K562 (cell line): ENCODE results near the gene RMND5A. TPM values are rescaled to one million over a fixed set of nuclear protein-coding genes. Genes with fewer than 3 reads are reported as not detected.

Experiments
- ATAC-seq: fragments of 200-7000 bp; cut with Tn5 transposase; 3 replicates; pipeline ENCODE4 v1.9.1; 2020; ENCODE audit warnings: moderate library complexity
- BruUV-seq: library from RNA; stranded (reverse); fragments of 400-500 nt; replicated peaks from 2 replicates; lab custom pipeline; 2021; lab: Mats Ljungman, UMichigan
- CTCF ChIA-PET: fragments of 300-600 bp; formaldehyde crosslinking; extraction: SDS; loops from one replicate; lab custom pipeline; 2021; ENCODE audit warnings: low intra/inter-chr PET ratio; lab: Yijun Ruan, JAX
- POLR2A ChIA-PET: fragments of 300-600, 350-650 bp; sonication (Branson Sonifier 250); formaldehyde crosslinking; extraction: SDS; loops from one replicate; lab custom pipeline; 2021; ENCODE audit warnings: antibody characterized with exemption, inconsistent platforms; lab: Yijun Ruan, JAX
- DNase-seq, 4 experiments: peaks; one replicate each; pipeline versions ENCODE4 v3.0.0 to v3.0.0-alpha.2; 2011 to 2018; ENCODE audit warnings: low spot score in 3 of 4, mixed read lengths in 3 of 4; ENCODE audit errors: extremely low read depth in 1 of 4
- FAIRE-seq: peaks from 2 replicates; lab custom pipeline; 2011; peaks lifted over from hg19 to GRCh38; lab: Jason Lieb, UNC
- H2AFZ ChIP-seq: 2 replicates; pipeline ENCODE4 v1.6.0; 2011; ENCODE audit warnings: low read depth, low read length, control low read depth, inconsistent platforms
- H3K27ac ChIP-seq: fragments of 200-600 bp; 3 replicates; pipeline ENCODE4 v1.8.0; 2011; ENCODE audit warnings: low read depth, mild to moderate bottlenecking, control low read depth, inconsistent platforms, low read length, moderate library complexity, mixed read lengths; ENCODE audit errors: extremely low read depth
- H3K27me3 ChIP-seq, 2 experiments: fragments of 300-600 bp in 1 of 2; 2 replicates in 1 of 2; 3 replicates in 1 of 2; pipeline versions ENCODE4 v1.6.0 to v1.8.0; 2011; ENCODE audit warnings: inconsistent platforms in 2 of 2, low read length in 2 of 2, mild to moderate bottlenecking in 1 of 2, mixed read lengths in 1 of 2, moderate library complexity in 1 of 2; ENCODE audit not compliant: control insufficient read depth in 2 of 2, insufficient read depth in 2 of 2
- H3K36me3 ChIP-seq: fragments of 300-600 bp; 3 replicates; pipeline ENCODE4 v1.8.0; 2011; ENCODE audit warnings: mild to moderate bottlenecking, low read length, inconsistent platforms; ENCODE audit not compliant: control insufficient read depth, insufficient read depth
- H3K4me1 ChIP-seq, 2 experiments: fragments of 200-600 bp in 1 of 2; replicated peaks in 1 of 2; 2 replicates in 1 of 2; 3 replicates in 1 of 2; pipeline versions ENCODE4 v1.5.1 to v1.8.0; 2011; ENCODE audit warnings: inconsistent platforms in 2 of 2, low read length in 2 of 2, mild to moderate bottlenecking in 1 of 2, mixed read lengths in 1 of 2, moderate library complexity in 1 of 2; ENCODE audit not compliant: control insufficient read depth in 2 of 2, insufficient read depth in 2 of 2
- H3K4me2 ChIP-seq: 2 replicates; pipeline ENCODE4 v1.6.1; 2011; ENCODE audit warnings: low read length, control low read depth, inconsistent platforms, mixed read lengths; ENCODE audit not compliant: insufficient read depth
- H3K4me3 ChIP-seq: fragments of 200-600 bp; sonication (generic), shearing (Covaris generic); 2 replicates; pipeline ENCODE4 v1.5.1; 2016; ENCODE audit warnings: control low read depth, inconsistent platforms
- H3K79me2 ChIP-seq: fragments of 200-600 bp; 3 replicates; pipeline ENCODE4 v1.8.0; 2011; ENCODE audit warnings: low read length, inconsistent platforms; ENCODE audit not compliant: control insufficient read depth, insufficient read depth
- H3K9ac ChIP-seq, 2 experiments: 2 replicates each; pipeline versions ENCODE4 v1.6.0 to v1.6.1; 2011; ENCODE audit warnings: low read depth in 2 of 2, low read length in 2 of 2, control low read depth in 1 of 2, inconsistent platforms in 1 of 2, mild to moderate bottlenecking in 1 of 2, mixed read lengths in 1 of 2; ENCODE audit not compliant: insufficient read depth in 1 of 2
- H3K9me1 ChIP-seq: one replicate; pipeline ENCODE4 v1.6.0; 2011; ENCODE audit warnings: inconsistent platforms, mild to moderate bottlenecking, low read length, moderate library complexity; ENCODE audit not compliant: control insufficient read depth, insufficient read depth
- H3K9me3 ChIP-seq: replicated peaks from 2 replicates; pipeline ENCODE4 v1.5.1; 2011; ENCODE audit warnings: low read depth, low read length, inconsistent platforms; ENCODE audit not compliant: control insufficient read depth, insufficient read depth
- H4K20me1 ChIP-seq: replicated peaks from 2 replicates; pipeline ENCODE4 v1.6.1; 2011; ENCODE audit warnings: low read length, inconsistent platforms, mixed read lengths; ENCODE audit not compliant: control insufficient read depth, insufficient read depth
- CHD2 ChIP-seq: IDR thresholded peaks from 2 replicates; pipeline ENCODE4 v1.6.1; 2011; ENCODE audit warnings: low read depth, low read length
- ETV6 ChIP-seq, 3 experiments: fragments of 150-350 bp in 1 of 3; sonication (generic) in 1 of 3; formaldehyde crosslinking in 1 of 3; IDR thresholded peaks; 2 replicates each; pipeline versions ENCODE4 v1.6.1 to v1.8.0; 2014 to 2022; ENCODE audit warnings: borderline replicate concordance in 2 of 3, low read depth in 2 of 3, antibody characterized with exemption in 1 of 3, low read length in 1 of 3, mild to moderate bottlenecking in 1 of 3, missing genetic modification reagents in 1 of 3
- HMGN3 ChIP-seq: IDR thresholded peaks from 2 replicates; pipeline ENCODE4 v1.6.1; 2011; ENCODE audit warnings: borderline replicate concordance, low read depth, mild to moderate bottlenecking, mixed read lengths, low read length; ENCODE audit not compliant: insufficient read length; ENCODE audit errors: extremely low read depth
- NONO ChIP-seq, 2 experiments: fragments of 200-400 bp in 1 of 2; fragments of 450-650 bp in 1 of 2; formaldehyde crosslinking in 1 of 2; IDR thresholded peaks; 2 replicates each; pipeline ENCODE4 v1.6.1; 2017; ENCODE audit warnings: low read depth in 2 of 2, mild to moderate bottlenecking in 2 of 2, moderate library complexity in 2 of 2, low read length in 1 of 2
- SIX5 ChIP-seq, 2 experiments: IDR thresholded peaks; 2 replicates each; pipeline ENCODE4 v1.6.1; 2011; ENCODE audit warnings: low read length in 2 of 2, borderline replicate concordance in 1 of 2, low read depth in 1 of 2, mild to moderate bottlenecking in 1 of 2, moderate library complexity in 1 of 2; ENCODE audit not compliant: insufficient read depth in 1 of 2
- SPI1 ChIP-seq: IDR thresholded peaks from 2 replicates; pipeline ENCODE4 v1.6.1; 2011; ENCODE audit warnings: low read depth, low read length, control low read depth, borderline replicate concordance
- ZNF224 ChIP-seq: sonication (generic); formaldehyde crosslinking; IDR thresholded peaks from 2 replicates; pipeline ENCODE4 v1.8.0; 2022; ENCODE audit warnings: mild to moderate bottlenecking, missing genetic modification reagents
- ZNF707 ChIP-seq: fragments of 250-450 bp; sonication (Bioruptor Pico); conservative IDR thresholded peaks from 2 replicates; pipeline ENCODE4 v1.8.0; 2022; ENCODE audit warnings: inconsistent platforms, mild to moderate bottlenecking, moderate library complexity
- WGBS: fragments of 100-300 bp; shearing (Covaris generic); methylation state at CpG from one replicate; pipeline ENCODE4 v1.1.6; 2016; ENCODE audit warnings: low coverage, mixed read lengths; ENCODE audit not compliant: insufficient coverage; ENCODE audit errors: missing lambda C conversion rate; 5-methylcytosine and 5-hydroxymethylcytosine counted together
- in situ Hi-C: fragments of 300-500 bp; cut with MboI; formaldehyde crosslinking; loops from 4 replicates; pipeline ENCODE4 v1.15.0; 2018; ENCODE audit warnings: inconsistent platforms, mixed read lengths
- intact Hi-C: fragments of 100-400 bp; cut with micrococcal nuclease; formaldehyde crosslinking; loops from 2 replicates; pipeline ENCODE4 v1.14.2; 2022
- polyA plus RNA-seq, 8 experiments: library from polyadenylated mRNA; depleted of rRNA in 4 of 8; stranded (reverse) in 5 of 8; unstranded in 3 of 8; fragments of >200 nt; fragmentation: Nextera tagmentation in 2 of 8; fragmentation: Illumina TruSeq in 1 of 8; extraction: Ambion mirVana in 2 of 8; extraction: Trizol in 1 of 8; gene quantifications; 2 replicates each; pipeline versions ENCODE4 v1.2.1 to v1.2.3, GENCODE V29; 2011 to 2014; ENCODE audit warnings: inconsistent platforms in 1 of 8, missing spikeins in 1 of 8
- total RNA-seq, 7 experiments: library from RNA; depleted of rRNA in 6 of 7; stranded (reverse); fragments of >200 nt in 6 of 7; fragmentation: Illumina TruSeq in 2 of 7; extraction: Trizol in 2 of 7; gene quantifications; 2 replicates each; pipeline versions ENCODE4 v1.2.1 to v1.2.3, GENCODE V29; 2011 to 2021; ENCODE audit warnings: low replicate concordance in 1 of 7
- TF ChIP-seq, protein P1 (sequence below), 2 experiments: fragments of 150-350 bp in 1 of 2; IDR thresholded peaks; 2 replicates each; pipeline ENCODE4 v1.6.1; 2012 to 2016; ENCODE audit warnings: low read depth in 2 of 2, low read length in 2 of 2, mild to moderate bottlenecking in 1 of 2, moderate library complexity in 1 of 2

The RMND5A gene
- total and polyA plus RNA-seq, 9 of the 15 experiments (the other 6 are each of a cell fraction or from before 2014, with no cell fraction given), result 13.2 to 43.5 (median 34.1) TPM

DNA sequence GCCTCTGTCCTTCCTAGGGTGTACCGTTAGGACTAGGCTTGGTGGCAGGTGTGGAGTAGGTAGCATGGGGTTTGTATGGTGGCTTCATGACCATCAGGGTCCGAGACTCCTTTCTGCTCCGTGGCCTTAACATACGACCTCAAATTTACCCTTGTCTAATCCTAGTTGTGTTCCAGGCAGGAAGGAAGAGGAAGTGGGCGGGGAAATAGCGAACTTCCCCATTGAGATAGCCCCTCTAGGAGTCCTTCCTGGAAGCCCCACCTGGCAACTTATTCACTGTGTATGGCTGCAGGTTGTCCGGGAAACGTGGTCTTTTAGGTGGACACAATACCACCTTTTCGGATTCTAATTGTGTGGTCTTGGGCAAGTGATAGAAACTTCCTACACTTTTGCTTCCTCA, 61.3 kb downstream of the RMND5A start:
- Histone ChIP-seq H3K4me1 (no peaks in the 10 kb centered on the region; a peak in 1 of 5 replicates), H3K4me3 (no peak overlapping the region), H2AFZ (peak overlapping the region; percentile 53), H3K9ac (no peak overlapping the region), H3K9me3 (no peaks in the 10 kb centered on the region), H3K79me2 (no peaks in the 10 kb centered on the region)
- BruUV-seq, result no TSS peak
- intact Hi-C loops, result no loop called here
- ChIA-PET CTCF (no interaction called here), POLR2A (interaction anchor here (0.9 kb wide), 1 partner anchor 13 kb away, joined by 3 read pairs; no protein-coding TSS in a partner anchor)
- ATAC-seq, result no peak
- WGBS, result 7% methylated on average over 9 of the region's 9 CpGs
- TF ChIP-seq CHD2 (no peak), HMGN3 (no peak), NONO (IDR thresholded peaks at IDR 0.05; ENCODE audit: low read depth in 2 of 2, low read length in 1 of 2) (no peak), ZNF707 (CRISPR knock-in tag) (no peak), SPI1 (peak; percentile 87), SIX5 (IDR thresholded peaks at IDR 0.05; ENCODE audit: borderline replicate concordance in 1 of 2, insufficient read depth in 1 of 2, low read depth in 1 of 2, low read length in 2 of 2) (no peak), ZNF224 (CRISPR knock-in tag) (no peak), ETV6 (IDR thresholded peaks at IDR 0.05; ENCODE audit: borderline replicate concordance in 1 of 2, low read depth in 2 of 2, low read length in 1 of 2) (0 out of 4 replicates have a peak, but pooled peaks of 1 of the 2 experiments have one; percentile 60), ETV6 (CRISPR knock-in tag; IDR thresholded peaks at IDR 0.05; ENCODE audit: borderline replicate concordance) (no peak)
- TF ChIP-seq, protein P1, sequence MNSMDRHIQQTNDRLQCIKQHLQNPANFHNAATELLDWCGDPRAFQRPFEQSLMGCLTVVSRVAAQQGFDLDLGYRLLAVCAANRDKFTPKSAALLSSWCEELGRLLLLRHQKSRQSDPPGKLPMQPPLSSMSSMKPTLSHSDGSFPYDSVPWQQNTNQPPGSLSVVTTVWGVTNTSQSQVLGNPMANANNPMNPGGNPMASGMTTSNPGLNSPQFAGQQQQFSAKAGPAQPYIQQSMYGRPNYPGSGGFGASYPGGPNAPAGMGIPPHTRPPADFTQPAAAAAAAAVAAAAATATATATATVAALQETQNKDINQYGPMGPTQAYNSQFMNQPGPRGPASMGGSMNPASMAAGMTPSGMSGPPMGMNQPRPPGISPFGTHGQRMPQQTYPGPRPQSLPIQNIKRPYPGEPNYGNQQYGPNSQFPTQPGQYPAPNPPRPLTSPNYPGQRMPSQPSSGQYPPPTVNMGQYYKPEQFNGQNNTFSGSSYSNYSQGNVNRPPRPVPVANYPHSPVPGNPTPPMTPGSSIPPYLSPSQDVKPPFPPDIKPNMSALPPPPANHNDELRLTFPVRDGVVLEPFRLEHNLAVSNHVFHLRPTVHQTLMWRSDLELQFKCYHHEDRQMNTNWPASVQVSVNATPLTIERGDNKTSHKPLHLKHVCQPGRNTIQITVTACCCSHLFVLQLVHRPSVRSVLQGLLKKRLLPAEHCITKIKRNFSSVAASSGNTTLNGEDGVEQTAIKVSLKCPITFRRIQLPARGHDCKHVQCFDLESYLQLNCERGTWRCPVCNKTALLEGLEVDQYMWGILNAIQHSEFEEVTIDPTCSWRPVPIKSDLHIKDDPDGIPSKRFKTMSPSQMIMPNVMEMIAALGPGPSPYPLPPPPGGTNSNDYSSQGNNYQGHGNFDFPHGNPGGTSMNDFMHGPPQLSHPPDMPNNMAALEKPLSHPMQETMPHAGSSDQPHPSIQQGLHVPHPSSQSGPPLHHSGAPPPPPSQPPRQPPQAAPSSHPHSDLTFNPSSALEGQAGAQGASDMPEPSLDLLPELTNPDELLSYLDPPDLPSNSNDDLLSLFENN (IDR thresholded peaks at IDR 0.05; ENCODE audit: low read depth in 2 of 2, low read length in 2 of 2), result no peak
- TF ChIP-seq, all 486 proteins: peak for 2
- peaks cover 2% of the 10 kb centered on the region for H3K9me1 ChIP-seq
- H3K4me2 ChIP-seq, result no peak overlapping the region
- H3K36me3 ChIP-seq, result no peaks in the 10 kb centered on the region
- FAIRE-seq (no peak), DNase-seq (no peak)
- in situ Hi-C loops, result no loop called here
- H3K27ac ChIP-seq, result no peak overlapping the region
- peaks cover 10 to 22% of the 10 kb centered on the region in 2 experiments; a peak in 3 of 5 replicates for H3K27me3 ChIP-seq
- no peaks in the 10 kb centered on the region for H4K20me1 ChIP-seq
